H1 (cell line): ENCODE measurements around the gene CLRN1. TPM values are rescaled to one million over a fixed set of nuclear protein-coding genes. Genes with fewer than 3 reads are reported as not detected.

Source experiments
- CTCF ChIA-PET: fragments of 300-600 bp; sonication (Branson Sonifier 250); formaldehyde crosslinking; loops from one replicate; lab custom pipeline; 2021; ENCODE audit not compliant: partially characterized antibody; lab: Charles Lee
- POLR2A ChIA-PET: fragments of 300-600 bp; sonication (Branson Sonifier 250); formaldehyde crosslinking; loops from one replicate; lab custom pipeline; 2021; ENCODE audit warnings: inconsistent platforms; ENCODE audit not compliant: partially characterized antibody; lab: Charles Lee
- DNase-seq, 2 experiments: peaks; one replicate each; pipeline versions ENCODE4 v3.0.0 to v3.0.0-alpha.2; 2010 to 2022; ENCODE audit warnings: low spot score in 2 of 2, low read depth in 1 of 2, mixed read lengths in 1 of 2
- FAIRE-seq: peaks from 2 replicates; lab custom pipeline; 2011; peaks lifted over from hg19 to GRCh38; lab: Jason Lieb, UNC
- H2AFZ ChIP-seq: 2 replicates; pipeline ENCODE4 v1.8.1; 2012; ENCODE audit warnings: low read length, inconsistent platforms
- H2AK5ac ChIP-seq: 2 replicates; pipeline ENCODE4 v1.6.1; 2013; ENCODE audit warnings: low read depth, low read length
- H2BK120ac ChIP-seq: replicated peaks from 2 replicates; pipeline ENCODE3; 2013; ENCODE audit warnings: low read depth, low read length, inconsistent platforms
- H2BK12ac ChIP-seq: 2 replicates; pipeline ENCODE4 v1.6.1; 2013; ENCODE audit warnings: low read depth, low read length
- H2BK15ac ChIP-seq: 2 replicates; pipeline ENCODE4 v1.6.1; 2013; ENCODE audit warnings: low read length
- H2BK20ac ChIP-seq: 2 replicates; pipeline ENCODE4 v1.6.1; 2013; ENCODE audit warnings: low read length
- H2BK5ac ChIP-seq: 2 replicates; pipeline ENCODE4 v1.6.1; 2013; ENCODE audit warnings: low read depth, low read length
- H3K14ac ChIP-seq: 2 replicates; pipeline ENCODE4 v1.6.1; 2013; ENCODE audit warnings: inconsistent platforms; ENCODE audit not compliant: insufficient read length
- H3K18ac ChIP-seq: 2 replicates; pipeline ENCODE4 v1.6.1; 2013; ENCODE audit warnings: low read length; ENCODE audit errors: extremely low read depth
- H3K23ac ChIP-seq: 2 replicates; pipeline ENCODE4 v1.6.1; 2013; ENCODE audit warnings: inconsistent platforms; ENCODE audit not compliant: insufficient read length
- H3K23me2 ChIP-seq: 2 replicates; pipeline ENCODE4 v1.6.1; 2013; ENCODE audit warnings: low read depth, low read length
- H3K27ac ChIP-seq: 2 replicates; pipeline ENCODE4 v1.6.1; 2011; ENCODE audit warnings: low read depth, low read length, inconsistent platforms
- H3K27me3 ChIP-seq, 4 experiments: replicated peaks in 1 of 4; 1 replicate in 1 of 4; 2 replicates in 3 of 4; pipeline versions ENCODE4 v1.6.1 to v1.8.1; 2011 to 2013; ENCODE audit warnings: low read length in 3 of 4, mild to moderate bottlenecking in 3 of 4, inconsistent platforms in 2 of 4, mixed read lengths in 2 of 4, moderate library complexity in 1 of 4; ENCODE audit not compliant: control insufficient read depth in 3 of 4, insufficient read depth in 3 of 4; ENCODE audit errors: extremely low read depth in 1 of 4
- H3K36me3 ChIP-seq, 4 experiments: 2 replicates each; pipeline versions ENCODE4 v1.6.1 to v1.8.1; 2011 to 2013; ENCODE audit warnings: mild to moderate bottlenecking in 4 of 4, low read length in 3 of 4, moderate library complexity in 2 of 4, control low read depth in 1 of 4, inconsistent platforms in 1 of 4; ENCODE audit not compliant: insufficient read depth in 4 of 4, control insufficient read depth in 2 of 4
- H3K4ac ChIP-seq: replicated peaks from 2 replicates; pipeline ENCODE3; 2013; ENCODE audit warnings: low read length, low read depth, mixed read lengths, inconsistent platforms; ENCODE audit not compliant: insufficient read length
- H3K4me1 ChIP-seq, 4 experiments: replicated peaks in 1 of 4; 1 replicate in 1 of 4; 2 replicates in 3 of 4; pipeline versions ENCODE4 v1.6.1 to v1.8.1; 2011 to 2013; ENCODE audit warnings: low read length in 3 of 4, inconsistent platforms in 2 of 4, mixed read lengths in 1 of 4; ENCODE audit not compliant: insufficient read depth in 4 of 4, control insufficient read depth in 3 of 4
- H3K4me2 ChIP-seq, 2 experiments: 2 replicates each; pipeline versions ENCODE4 v1.6.1 to v1.8.1; 2011 to 2013; ENCODE audit warnings: low read depth in 2 of 2, low read length in 2 of 2, control low read depth in 1 of 2, inconsistent platforms in 1 of 2, mild to moderate bottlenecking in 1 of 2; ENCODE audit not compliant: insufficient read depth in 1 of 2
- H3K4me3 ChIP-seq, 4 experiments: fragments of 200-600, 300-600 bp in 1 of 4; sonication (generic), shearing (Covaris generic), sonication (Bioruptor Twin) in 1 of 4; 2 replicates each; pipeline versions ENCODE4 v1.5.1 to v1.8.1; 2011 to 2016; ENCODE audit warnings: low read length in 4 of 4, low read depth in 3 of 4, control low read depth in 2 of 4, inconsistent platforms in 2 of 4, mild to moderate bottlenecking in 2 of 4, mixed read lengths in 1 of 4, moderate library complexity in 1 of 4; ENCODE audit not compliant: insufficient read depth in 2 of 4; ENCODE audit errors: extremely low read depth in 1 of 4
- H3K56ac ChIP-seq: replicated peaks from 2 replicates; pipeline ENCODE3; 2013; ENCODE audit warnings: low read depth, mild to moderate bottlenecking, mixed read lengths, low read length, inconsistent platforms; ENCODE audit not compliant: insufficient read length
- H3K79me1 ChIP-seq: 2 replicates; pipeline ENCODE4 v1.6.1; 2013; ENCODE audit warnings: low read depth, low read length, control low read depth
- H3K79me2 ChIP-seq, 2 experiments: 2 replicates each; pipeline versions ENCODE4 v1.6.1 to v1.8.1; 2012 to 2013; ENCODE audit warnings: low read length in 2 of 2, mild to moderate bottlenecking in 2 of 2, inconsistent platforms in 1 of 2; ENCODE audit not compliant: insufficient read depth in 2 of 2, control insufficient read depth in 1 of 2
- H3K9ac ChIP-seq, 4 experiments: replicated peaks in 1 of 4; 1 replicate in 1 of 4; 2 replicates in 3 of 4; pipeline versions ENCODE4 v1.6.1 to v1.8.1; 2011 to 2013; ENCODE audit warnings: low read depth in 3 of 4, low read length in 3 of 4, control low read depth in 2 of 4, mild to moderate bottlenecking in 2 of 4, moderate library complexity in 2 of 4, inconsistent platforms in 1 of 4; ENCODE audit errors: extremely low read depth in 1 of 4
- H3K9me3 ChIP-seq, 2 experiments: 2 replicates each; pipeline versions ENCODE4 v1.6.1 to v1.8.1; 2012 to 2013; ENCODE audit warnings: mild to moderate bottlenecking in 2 of 2, moderate library complexity in 2 of 2, control low read depth in 1 of 2, inconsistent platforms in 1 of 2, low read depth in 1 of 2, low read length in 1 of 2, mixed read lengths in 1 of 2; ENCODE audit not compliant: insufficient read depth in 2 of 2
- H4K20me1 ChIP-seq, 2 experiments: replicated peaks in 1 of 2; 2 replicates each; pipeline versions ENCODE3 to v1.8.1; 2011 to 2013; ENCODE audit warnings: inconsistent platforms in 2 of 2, low read length in 2 of 2, mild to moderate bottlenecking in 1 of 2; ENCODE audit not compliant: insufficient read depth in 2 of 2, control insufficient read depth in 1 of 2
- H4K5ac ChIP-seq: 2 replicates; pipeline ENCODE4 v1.6.1; 2013; ENCODE audit warnings: low read length, low read depth, mixed read lengths, inconsistent platforms; ENCODE audit not compliant: insufficient read length
- H4K8ac ChIP-seq: 2 replicates; pipeline ENCODE4 v1.8.0; 2013; ENCODE audit warnings: mild to moderate bottlenecking, moderate library complexity, low read length, inconsistent platforms; ENCODE audit not compliant: insufficient read depth; ENCODE audit errors: extremely low read depth
- H4K91ac ChIP-seq: replicated peaks from 2 replicates; pipeline ENCODE3; 2013; ENCODE audit warnings: low read length, mixed read lengths, inconsistent platforms; ENCODE audit not compliant: insufficient read length
- GTF2F1 ChIP-seq: IDR thresholded peaks from 2 replicates; pipeline ENCODE4 v1.6.1; 2012; ENCODE audit warnings: low read depth, low read length, improper control_type of control experiment, borderline replicate concordance
- KDM1A ChIP-seq: fragments of 200-600, 300-600 bp; sonication (generic); IDR thresholded peaks from 2 replicates; pipeline ENCODE4 v1.7.1; 2016; ENCODE audit warnings: mild to moderate bottlenecking, low read length, borderline replicate concordance
- SIN3A ChIP-seq, 2 experiments: IDR thresholded peaks in 1 of 2; conservative IDR thresholded peaks in 1 of 2; 2 replicates each; pipeline ENCODE4 v1.6.1; 2011 to 2012; ENCODE audit warnings: low read length in 2 of 2, improper control_type of control experiment in 1 of 2, low read depth in 1 of 2, mild to moderate bottlenecking in 1 of 2
- WGBS, 2 experiments: shearing (Covaris generic) in 1 of 2; methylation state at CpG; one replicate each; pipeline versions ENCODE4 v1.1.6 to v1.1.7; 2013 to 2015; ENCODE audit warnings: low lambda C conversion rate in 2 of 2, mixed read lengths in 2 of 2, inconsistent platforms in 1 of 2, low coverage in 1 of 2, missing lambda C conversion rate in 1 of 2; ENCODE audit not compliant: insufficient replicate concordance in 2 of 2, insufficient coverage in 1 of 2, insufficient read length in 1 of 2; ENCODE audit errors: extremely low coverage in 1 of 2, missing lambda C conversion rate in 1 of 2; 5-methylcytosine and 5-hydroxymethylcytosine counted together
- polyA plus RNA-seq, 7 experiments: library from polyadenylated mRNA; depleted of rRNA in 3 of 7; stranded (reverse) in 5 of 7; unstranded in 2 of 7; fragments of >200 nt in 5 of 7; fragments of 200-250 nt in 2 of 7; gene quantifications; 1 replicate in 5 of 7; 2 replicates in 1 of 7; 4 replicates in 1 of 7; pipeline versions ENCODE4 v1.2.1 to v1.2.3, GENCODE V29; 2011 to 2013; ENCODE audit warnings: missing spikeins in 2 of 7, mixed read lengths in 2 of 7
- total RNA-seq: library from RNA; stranded (reverse); fragmentation: NEBNext Ultra II Directional; extraction: Animal tissue kit (Norgen Biotek cat#: 25700); gene quantifications from 2 replicates; pipeline ENCODE4 v1.2.1, GENCODE V29; 2021

CLRN1 gene
- total and polyA plus RNA-seq, 2 of the 8 experiments (the other 6 are each of a cell fraction or from before 2014, with no cell fraction given), result 0.20 to 0.35 TPM

DNA sequence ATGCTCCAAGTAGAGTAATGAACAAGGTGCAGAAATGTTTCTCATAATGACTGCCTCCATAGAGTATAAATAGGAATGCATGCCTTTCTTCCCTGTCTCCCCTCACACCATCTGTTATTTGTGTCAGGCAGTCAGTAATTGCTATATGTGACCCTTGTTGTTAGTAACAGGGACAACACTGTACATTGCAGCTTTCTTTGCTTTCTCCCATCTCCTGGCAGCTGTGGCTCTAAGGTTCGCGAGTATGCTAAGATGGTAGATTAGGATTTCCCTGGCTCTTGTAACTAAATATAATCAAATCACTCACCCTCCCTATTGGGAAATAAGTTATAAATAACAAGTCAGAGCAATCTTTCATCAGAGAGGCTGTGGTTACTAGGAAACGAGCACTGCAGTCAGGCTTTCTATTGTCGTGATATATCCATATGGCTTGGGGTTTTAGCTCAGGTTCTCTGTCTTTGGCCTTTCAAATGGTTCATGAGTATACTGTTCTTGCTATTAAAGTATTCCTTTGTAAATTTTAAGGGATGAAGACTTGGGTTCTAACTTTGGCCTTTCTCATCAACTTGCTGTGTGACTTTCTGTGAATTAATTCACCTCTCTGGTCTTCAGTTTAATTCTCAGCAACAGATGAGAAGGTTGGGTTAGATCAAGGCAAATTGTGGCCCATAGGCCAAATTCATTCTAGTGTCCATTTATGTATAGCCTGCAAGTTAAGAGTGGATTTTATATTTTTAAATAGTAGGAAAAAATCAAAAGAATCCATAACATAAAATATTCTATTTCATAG lies 59.2 kb downstream of the CLRN1 start:
- H3K36me3 ChIP-seq, result no peaks in the 10 kb centered on the region
- ChIA-PET CTCF (interaction anchor here (1.3 to 1.4 kb wide), 2 partner anchors 125 to 232 kb away, joined by 3 to 5 read pairs; no protein-coding TSS in a partner anchor), POLR2A (interaction anchor here (0.6 kb wide), 1 partner anchor 328 kb away, joined by 3 read pairs; no protein-coding TSS in a partner anchor)
- no peaks in the 10 kb centered on the region for H3K79me1 ChIP-seq
- H3K23me2 ChIP-seq, result no peaks in the 10 kb centered on the region
- no peak overlapping the region for H2AFZ ChIP-seq
- H3K4me3 ChIP-seq, result no peak overlapping the region
- no peak overlapping the region for H4K5ac ChIP-seq
- 93% methylated on average over 4 of the region's 4 CpGs; no CpG with 5 or more reads in 1 of the 2 experiments for WGBS, 2 experiments
- no peak overlapping the region for H3K23ac ChIP-seq
- no peak overlapping the region for H3K4me2 ChIP-seq
- H3K79me2 ChIP-seq, result no peaks in the 10 kb centered on the region
- H2BK15ac ChIP-seq, result no peak overlapping the region
- no peaks in the 10 kb centered on the region for H4K20me1 ChIP-seq
- TF ChIP-seq SIN3A (conservative IDR thresholded peaks at IDR 0.05 in 1 of 2, IDR thresholded peaks at IDR 0.05 in 1 of 2; ENCODE audit: low read depth in 1 of 2, low read length in 2 of 2) (no peak), GTF2F1 (no peak), KDM1A (peak; percentile 80)
- H3K27ac ChIP-seq, result no peak overlapping the region
- H2BK120ac ChIP-seq, result no peak overlapping the region
- H3K18ac ChIP-seq, result no peak overlapping the region
- no peak overlapping the region for H4K8ac ChIP-seq
- no peak for DNase-seq
- H3K9ac ChIP-seq, result no peak overlapping the region
- no peak overlapping the region for H3K56ac ChIP-seq
- no peak overlapping the region for H2BK12ac ChIP-seq
- H3K4me1 ChIP-seq, result peaks cover 0 to 6% (median 1%) of the 10 kb centered on the region in 4 experiments; a peak in 1 of 7 replicates
- no peak overlapping the region for H2BK20ac ChIP-seq
- no peaks in the 10 kb centered on the region for H3K9me3 ChIP-seq
- H3K27me3 ChIP-seq, result no peaks in the 10 kb centered on the region
- no peak overlapping the region for H4K91ac ChIP-seq
- no peak overlapping the region for H2BK5ac ChIP-seq
- no peak overlapping the region for H3K4ac ChIP-seq
- H3K14ac ChIP-seq, result no peak overlapping the region
- no peak overlapping the region for H2AK5ac ChIP-seq
- FAIRE-seq, result no peak
